ENCODE measurements around the gene P2RY14. TPM values are rescaled to one million over a fixed set of nuclear protein-coding genes. Genes with fewer than 3 reads are reported as not detected.

The P2RY14 gene
- total and polyA plus RNA-seq, 2 of the 13 experiments (the other 11 are each of a cell fraction or from before 2014, with no cell fraction given) = not detected

DNA sequence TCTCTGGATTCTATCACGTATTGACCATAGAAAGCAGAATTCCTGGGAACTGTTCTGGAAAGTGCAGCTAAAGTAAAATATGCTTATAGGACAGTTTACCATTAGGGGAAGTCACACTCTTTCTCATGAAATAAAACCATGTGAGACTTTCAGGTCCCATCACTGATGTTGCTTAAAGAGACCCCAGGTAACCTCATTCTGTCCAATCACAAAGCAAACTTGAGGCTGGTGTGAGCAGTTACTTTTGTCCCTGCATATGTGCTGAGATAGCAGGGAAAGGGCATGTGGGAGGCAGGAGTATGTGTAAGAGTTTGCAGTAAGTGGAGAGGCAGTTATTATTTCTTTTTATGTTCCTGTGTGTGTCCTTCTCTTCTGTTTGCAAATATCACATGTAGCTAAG lies 22.2 kb upstream of the P2RY14 start:
- 40% methylated on average over 1 of the region's 1 CpG for WGBS (ENCODE audit: low lambda C conversion rate)
- no peaks in the 10 kb centered on the region for H3K79me2 ChIP-seq (ENCODE audit: insufficient read depth, low read length)
- no peak overlapping the region for H2AFZ ChIP-seq (ENCODE audit: low read length)
- H3K9me3 ChIP-seq (ENCODE audit: low read length) = no peaks in the 10 kb centered on the region
- in situ Hi-C loops (cut with HindIII; ENCODE audit: extremely low pct_ligation_motif_present, low pct_unique_long_range_greater_than_20kb) = no loop called here
- no peak overlapping the region for H3K4me3 ChIP-seq (replicated peaks in 1 of 3; ENCODE audit: insufficient read depth in 1 of 3, low read depth in 2 of 3, low read length in 3 of 3)
- no peaks in the 10 kb centered on the region for H4K20me1 ChIP-seq (ENCODE audit: insufficient read depth, low read length)
- intact Hi-C loops (cut with micrococcal nuclease; ENCODE audit: unreplicated experiment) = no loop called here
- no peak overlapping the region for H3K4me2 ChIP-seq (ENCODE audit: low read depth, low read length)
- ChIA-PET CTCF (ENCODE audit: low intra/inter-chr PET ratio, low total read pairs) (no interaction called here), POLR2A (no interaction called here)
- H3K4me1 ChIP-seq (ENCODE audit: insufficient read depth, low read length) = peaks cover 10% of the 10 kb centered on the region
- H3K36me3 ChIP-seq (replicated peaks in 1 of 2; ENCODE audit: control insufficient read depth in 1 of 2, insufficient read depth in 2 of 2, low read length in 2 of 2) = no peaks in the 10 kb centered on the region
- H3K27me3 ChIP-seq (ENCODE audit: control insufficient read depth in 1 of 2, insufficient read depth in 2 of 2, low read length in 2 of 2) = no peaks in the 10 kb centered on the region
- DNase-seq (ENCODE audit: low spot score) (no peak), FAIRE-seq (no peak), ATAC-seq (no peak)
- H3K9ac ChIP-seq (ENCODE audit: insufficient read depth, low read depth, low read length) = no peak overlapping the region
- H3K27ac ChIP-seq (ENCODE audit: extremely low read length, insufficient read depth, low read length) = no peak overlapping the region
- BruUV-seq (replicated peaks) = no TSS peak
- TF ChIP-seq MAFK (conservative IDR thresholded peaks at IDR 0.05 in 1 of 2, IDR thresholded peaks at IDR 0.05 in 1 of 2; ENCODE audit: low read length in 2 of 2) (peak; percentile 21 to 26; a peak in 2 of 4 replicates), ZNF124 (CRISPR knock-in tag; IDR thresholded peaks at IDR 0.05) (no peak), HMGA1 (CRISPR knock-in tag; conservative IDR thresholded peaks at IDR 0.05) (no peak)
- TF ChIP-seq, protein P1, sequence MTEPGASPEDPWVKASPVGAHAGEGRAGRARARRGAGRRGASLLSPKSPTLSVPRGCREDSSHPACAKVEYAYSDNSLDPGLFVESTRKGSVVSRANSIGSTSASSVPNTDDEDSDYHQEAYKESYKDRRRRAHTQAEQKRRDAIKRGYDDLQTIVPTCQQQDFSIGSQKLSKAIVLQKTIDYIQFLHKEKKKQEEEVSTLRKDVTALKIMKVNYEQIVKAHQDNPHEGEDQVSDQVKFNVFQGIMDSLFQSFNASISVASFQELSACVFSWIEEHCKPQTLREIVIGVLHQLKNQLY (CRISPR knock-in tag; IDR thresholded peaks at IDR 0.05) = no peak

DNA sequence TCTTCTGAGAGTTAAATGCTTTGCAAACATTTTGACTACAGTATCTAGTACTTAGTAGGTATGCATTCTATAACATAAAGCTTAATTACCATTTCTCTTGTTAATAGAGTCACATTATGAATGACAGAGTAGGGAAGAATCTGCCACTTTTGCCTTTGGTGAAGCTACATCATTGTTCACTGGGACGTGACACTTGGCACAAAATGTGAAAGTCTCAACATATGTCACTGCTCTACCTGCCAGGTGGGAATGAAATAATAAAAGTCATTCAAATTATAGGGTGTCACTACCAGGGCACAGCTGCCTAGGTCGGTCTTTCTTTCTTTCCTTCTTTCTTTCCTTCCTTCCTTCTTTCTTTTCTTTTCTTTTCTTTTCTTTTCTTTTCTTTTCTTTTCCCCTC lies 20.7 kb upstream of the P2RY14 start:
- BruUV-seq (replicated peaks) = no TSS peak
- ATAC-seq (no peak), FAIRE-seq (no peak)

More for the DNA sequence above, 20.7 kb upstream of the P2RY14 start:
- Histone ChIP-seq H2AFZ (ENCODE audit: low read length) (no peak overlapping the region), H3K27ac (ENCODE audit: extremely low read length, insufficient read depth, low read length) (no peak overlapping the region), H3K27me3 (ENCODE audit: control insufficient read depth in 1 of 2, insufficient read depth in 2 of 2, low read length in 2 of 2) (no peaks in the 10 kb centered on the region), H3K9ac (ENCODE audit: insufficient read depth, low read depth, low read length) (no peak overlapping the region), H3K4me3 (replicated peaks in 1 of 3; ENCODE audit: insufficient read depth in 1 of 3, low read depth in 2 of 3, low read length in 3 of 3) (no peak overlapping the region), H3K9me3 (ENCODE audit: low read length) (no peaks in the 10 kb centered on the region), H3K36me3 (replicated peaks in 1 of 2; ENCODE audit: control insufficient read depth in 1 of 2, insufficient read depth in 2 of 2, low read length in 2 of 2) (no peaks in the 10 kb centered on the region), H3K4me1 (ENCODE audit: insufficient read depth, low read length) (no peaks in the 10 kb centered on the region), H4K20me1 (ENCODE audit: insufficient read depth, low read length) (no peaks in the 10 kb centered on the region), H3K4me2 (ENCODE audit: low read depth, low read length) (no peak overlapping the region), H3K79me2 (ENCODE audit: insufficient read depth, low read length) (no peaks in the 10 kb centered on the region)
- in situ Hi-C loops (cut with HindIII; ENCODE audit: extremely low pct_ligation_motif_present, low pct_unique_long_range_greater_than_20kb) (no loop called here), intact Hi-C loops (cut with micrococcal nuclease; ENCODE audit: unreplicated experiment) (no loop called here)
- TF ChIP-seq HNRNPK (IDR thresholded peaks at IDR 0.05; ENCODE audit: low read depth, low read length, poor library complexity, severe bottlenecking) = peak; percentile 33
- no peak for TF ChIP-seq GATAD2A (CRISPR knock-in tag; IDR thresholded peaks at IDR 0.05)
- no peak for TF ChIP-seq HNF4G (IDR thresholded peaks at IDR 0.05; ENCODE audit: borderline replicate concordance, low read depth, low read length)
- TF ChIP-seq HNF4G (CRISPR knock-in tag; IDR thresholded peaks at IDR 0.05; ENCODE audit: borderline replicate concordance, low read depth) = no peak
- ChIA-PET POLR2A (no interaction called here), CTCF (ENCODE audit: low intra/inter-chr PET ratio, low total read pairs) (no interaction called here)
- WGBS (ENCODE audit: low lambda C conversion rate) = 23% methylated on average over 2 of the region's 2 CpGs
- DNase-seq (ENCODE audit: low spot score) = no peak

Measured in HepG2 (cell line).